Measurements from ENCODE around the gene IFT22.

The IFT22 gene

DNA sequence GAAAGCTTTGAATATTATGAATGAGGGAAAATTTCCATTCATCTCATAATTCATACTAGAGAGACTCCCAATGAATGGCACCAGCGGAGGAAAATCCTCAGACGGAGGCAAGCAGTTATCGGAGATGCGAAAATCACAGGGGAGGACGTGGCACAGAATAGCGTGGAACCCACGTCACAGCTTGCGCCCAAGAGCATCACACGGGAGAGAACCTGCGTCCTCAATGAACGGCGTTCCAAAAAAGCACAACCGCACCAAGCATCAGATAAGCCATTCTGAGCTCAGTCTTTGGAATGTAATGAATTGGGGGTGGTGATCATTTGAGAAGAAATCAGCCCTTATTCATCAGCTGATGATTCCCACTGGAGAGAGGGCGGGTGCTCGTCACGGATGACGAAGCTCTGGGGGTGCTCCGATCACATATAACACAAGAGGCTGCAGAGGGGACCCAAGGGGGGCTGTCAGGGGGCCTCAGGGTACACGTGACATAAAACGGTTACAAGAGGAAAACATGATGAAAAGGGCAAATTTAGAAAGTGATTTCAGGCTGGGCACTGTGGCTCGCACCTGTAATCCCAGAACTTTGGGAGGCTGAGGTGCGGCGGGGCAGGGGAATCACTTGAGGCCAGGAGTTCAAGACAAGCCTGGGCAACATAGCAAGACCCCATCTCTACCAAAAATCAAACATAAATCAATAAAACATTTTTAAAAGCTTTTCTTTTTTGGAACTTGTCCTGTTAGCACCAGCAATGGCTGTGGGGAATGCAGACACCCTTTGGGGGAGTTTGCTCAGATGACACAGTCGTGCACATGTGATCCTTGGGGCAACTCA lies 42.9 kb downstream of the IFT22 start:
- no peaks in the 10 kb centered on the region for H3F3A ChIP-seq (ENCODE audit: insufficient read depth)
- no peaks in the 10 kb centered on the region for H3K36me3 ChIP-seq (ENCODE audit: low read length)
- H3K27me3 ChIP-seq (ENCODE audit: low read length), result no peaks in the 10 kb centered on the region
- no peak for TF ChIP-seq EZH2phosphoT487 (conservative IDR thresholded peaks at IDR 0.05; ENCODE audit: low read length)
- no peak for TF ChIP-seq CTCF (IDR thresholded peaks at IDR 0.05; ENCODE audit: insufficient read depth, low read length, poor library complexity, severe bottlenecking)
- H2AFZ ChIP-seq (ENCODE audit: low read depth, low read length, severe bottlenecking), result no peak overlapping the region
- H4K20me1 ChIP-seq (ENCODE audit: low read depth, low read length), result no peaks in the 10 kb centered on the region
- H3K4me2 ChIP-seq (ENCODE audit: low read depth, low read length, poor library complexity, severe bottlenecking), result no peak overlapping the region
- no peak overlapping the region for H3K4me3 ChIP-seq (ENCODE audit: insufficient read depth, low read length, poor library complexity, severe bottlenecking)
- H3K27ac ChIP-seq (ENCODE audit: low read depth, low read length), result no peak overlapping the region
- H3K9me2 ChIP-seq (replicated peaks; ENCODE audit: insufficient read depth, low read length), result no peaks in the 10 kb centered on the region
- H3K9me3 ChIP-seq (ENCODE audit: insufficient read depth, low read length), result no peaks in the 10 kb centered on the region
- H3K9ac ChIP-seq (ENCODE audit: low read length), result no peak overlapping the region
- no peaks in the 10 kb centered on the region for H3K79me2 ChIP-seq (ENCODE audit: insufficient read depth, low read length)

DNA sequence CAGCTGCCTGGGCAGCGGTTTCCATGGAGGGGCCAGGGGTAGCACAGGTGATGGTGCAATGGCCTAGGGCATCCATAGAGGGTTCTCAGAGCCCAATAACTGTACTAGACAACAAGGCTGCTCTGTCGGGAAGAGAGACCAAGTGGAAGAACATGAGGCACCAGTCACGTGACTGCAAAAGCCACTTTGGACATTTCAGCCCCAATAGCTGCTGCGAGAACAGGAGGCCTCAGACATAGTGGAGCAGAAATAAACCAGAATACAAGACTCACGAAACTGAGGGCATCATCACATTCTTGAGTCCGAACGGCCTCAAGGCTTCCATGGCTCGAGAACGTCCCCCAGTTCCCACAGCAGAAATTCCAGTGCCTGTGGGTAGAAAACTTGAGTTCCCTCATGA lies 44.5 kb downstream of the IFT22 start:
- H3K9me2 ChIP-seq (replicated peaks; ENCODE audit: insufficient read depth, low read length), result no peaks in the 10 kb centered on the region
- no peaks in the 10 kb centered on the region for H3K36me3 ChIP-seq (ENCODE audit: low read length)
- H2AFZ ChIP-seq (ENCODE audit: low read depth, low read length, severe bottlenecking), result no peak overlapping the region
- H3F3A ChIP-seq (ENCODE audit: insufficient read depth), result no peaks in the 10 kb centered on the region
- no peak for TF ChIP-seq EZH2phosphoT487 (conservative IDR thresholded peaks at IDR 0.05; ENCODE audit: low read length)
- no peak for TF ChIP-seq CTCF (IDR thresholded peaks at IDR 0.05; ENCODE audit: insufficient read depth, low read length, poor library complexity, severe bottlenecking)
- no peaks in the 10 kb centered on the region for H3K79me2 ChIP-seq (ENCODE audit: insufficient read depth, low read length)
- H3K27ac ChIP-seq (ENCODE audit: low read depth, low read length), result no peak overlapping the region
- no peak overlapping the region for H3K4me2 ChIP-seq (ENCODE audit: low read depth, low read length, poor library complexity, severe bottlenecking)
- no peak overlapping the region for H3K9ac ChIP-seq (ENCODE audit: low read length)
- no peaks in the 10 kb centered on the region for H4K20me1 ChIP-seq (ENCODE audit: low read depth, low read length)
- no peak overlapping the region for H3K4me3 ChIP-seq (ENCODE audit: insufficient read depth, low read length, poor library complexity, severe bottlenecking)
- no peaks in the 10 kb centered on the region for H3K27me3 ChIP-seq (ENCODE audit: low read length)
- no peaks in the 10 kb centered on the region for H3K9me3 ChIP-seq (ENCODE audit: insufficient read depth, low read length)

GRCh38 chr7:101273206-101273605 lies 48.4 kb downstream of the IFT22 start:
- TF ChIP-seq CTCF (IDR thresholded peaks at IDR 0.05; ENCODE audit: insufficient read depth, low read length, poor library complexity, severe bottlenecking) (no peak), EZH2phosphoT487 (conservative IDR thresholded peaks at IDR 0.05; ENCODE audit: low read length) (no peak)
- H3K9me3 ChIP-seq (ENCODE audit: insufficient read depth, low read length), result no peaks in the 10 kb centered on the region
- no peaks in the 10 kb centered on the region for H3K9me2 ChIP-seq (replicated peaks; ENCODE audit: insufficient read depth, low read length)
- no peaks in the 10 kb centered on the region for H3F3A ChIP-seq (ENCODE audit: insufficient read depth)
- no peak overlapping the region for H3K27ac ChIP-seq (ENCODE audit: low read depth, low read length)
- no peaks in the 10 kb centered on the region for H4K20me1 ChIP-seq (ENCODE audit: low read depth, low read length)
- H3K4me3 ChIP-seq (ENCODE audit: insufficient read depth, low read length, poor library complexity, severe bottlenecking), result no peak overlapping the region
- H2AFZ ChIP-seq (ENCODE audit: low read depth, low read length, severe bottlenecking), result no peak overlapping the region
- H3K27me3 ChIP-seq (ENCODE audit: low read length), result no peaks in the 10 kb centered on the region
- no peak overlapping the region for H3K4me2 ChIP-seq (ENCODE audit: low read depth, low read length, poor library complexity, severe bottlenecking)
- no peaks in the 10 kb centered on the region for H3K79me2 ChIP-seq (ENCODE audit: insufficient read depth, low read length)
- no peaks in the 10 kb centered on the region for H3K36me3 ChIP-seq (ENCODE audit: low read length)
- H3K9ac ChIP-seq (ENCODE audit: low read length), result no peak overlapping the region
